ENCODE data around the gene HIBADH.

The HIBADH gene

GRCh38 chr7:27560706-27561235 is 101.9 kb downstream of the HIBADH start:
- Histone ChIP-seq H3K9me3 (ENCODE audit: control insufficient read depth, low read length) (no peaks in the 10 kb centered on the region), H3K27ac (ENCODE audit: insufficient read depth, low read depth, low read length, poor library complexity, severe bottlenecking) (no peak overlapping the region)

GRCh38 chr7:27555670-27556069 is 107.0 kb downstream of the HIBADH start:
- no peak overlapping the region for H3K27ac ChIP-seq (ENCODE audit: insufficient read depth, low read depth, low read length, poor library complexity, severe bottlenecking)
- H3K4me1 ChIP-seq (ENCODE audit: control insufficient read depth, insufficient read depth, low read length), result no peaks in the 10 kb centered on the region
- H3K27me3 ChIP-seq (ENCODE audit: control insufficient read depth, insufficient read depth, low read length, poor library complexity, severe bottlenecking), result no peaks in the 10 kb centered on the region
- no peaks in the 10 kb centered on the region for H3K9me3 ChIP-seq (ENCODE audit: control insufficient read depth, low read length)
- no peaks in the 10 kb centered on the region for H3K36me3 ChIP-seq (ENCODE audit: control insufficient read depth, insufficient read depth, low read length)
- no peak overlapping the region for H3K4me3 ChIP-seq (ENCODE audit: insufficient read depth, low read depth, low read length)
- 86 to 96% methylated on average over 2 of the region's 2 CpGs for WGBS, 2 experiments

More at GRCh38 chr7:27560706-27561235, 101.9 kb downstream of the HIBADH start:
- Histone ChIP-seq H3K36me3 (ENCODE audit: control insufficient read depth, insufficient read depth, low read length) (no peaks in the 10 kb centered on the region), H3K4me1 (ENCODE audit: control insufficient read depth, insufficient read depth, low read length) (no peaks in the 10 kb centered on the region), H3K27me3 (ENCODE audit: control insufficient read depth, insufficient read depth, low read length, poor library complexity, severe bottlenecking) (no peaks in the 10 kb centered on the region), H3K4me3 (ENCODE audit: insufficient read depth, low read depth, low read length) (no peak overlapping the region)

- Histone ChIP-seq H3K4me3 (ENCODE audit: insufficient read depth, low read depth, low read length) (no peak overlapping the region), H3K27me3 (ENCODE audit: control insufficient read depth, insufficient read depth, low read length, poor library complexity, severe bottlenecking) (no peaks in the 10 kb centered on the region), H3K36me3 (ENCODE audit: control insufficient read depth, insufficient read depth, low read length) (no peaks in the 10 kb centered on the region), H3K27ac (ENCODE audit: insufficient read depth, low read depth, low read length, poor library complexity, severe bottlenecking) (no peak overlapping the region), H3K9me3 (ENCODE audit: control insufficient read depth, low read length) (no peaks in the 10 kb centered on the region), H3K4me1 (ENCODE audit: control insufficient read depth, insufficient read depth, low read length) (no peaks in the 10 kb centered on the region)
- 88 to 90% methylated on average over 1 of the region's 1 CpG for whole genome bisulfite sequencing, 2 experiments
Observed at GRCh38 chr7:27554826-27555225, 107.9 kb downstream of the HIBADH start.

- Histone ChIP-seq H3K9me3 (ENCODE audit: control insufficient read depth, low read length) (no peaks in the 10 kb centered on the region), H3K27ac (ENCODE audit: insufficient read depth, low read depth, low read length, poor library complexity, severe bottlenecking) (no peak overlapping the region), H3K27me3 (ENCODE audit: control insufficient read depth, insufficient read depth, low read length, poor library complexity, severe bottlenecking) (no peaks in the 10 kb centered on the region), H3K4me1 (ENCODE audit: control insufficient read depth, insufficient read depth, low read length) (no peaks in the 10 kb centered on the region), H3K36me3 (ENCODE audit: control insufficient read depth, insufficient read depth, low read length) (no peaks in the 10 kb centered on the region), H3K4me3 (ENCODE audit: insufficient read depth, low read depth, low read length) (no peak overlapping the region)
- WGBS, 2 experiments, result 94 to 95% methylated on average over 5 of the region's 5 CpGs
Observed at GRCh38 chr7:27553273-27553672, 109.4 kb downstream of the HIBADH start.

GRCh38 chr7:27551803-27552400 is 110.8 kb downstream of the HIBADH start:
- Histone ChIP-seq H3K27me3 (ENCODE audit: control insufficient read depth, insufficient read depth, low read length, poor library complexity, severe bottlenecking) (no peaks in the 10 kb centered on the region), H3K27ac (ENCODE audit: insufficient read depth, low read depth, low read length, poor library complexity, severe bottlenecking) (no peak overlapping the region), H3K9me3 (ENCODE audit: control insufficient read depth, low read length) (no peaks in the 10 kb centered on the region), H3K4me3 (ENCODE audit: insufficient read depth, low read depth, low read length) (no peak overlapping the region), H3K36me3 (ENCODE audit: control insufficient read depth, insufficient read depth, low read length) (no peaks in the 10 kb centered on the region), H3K4me1 (ENCODE audit: control insufficient read depth, insufficient read depth, low read length) (no peaks in the 10 kb centered on the region)
- WGBS, 2 experiments, result 87 to 95% methylated on average over 8 of the region's 8 CpGs

- WGBS, 2 experiments, result 74 to 86% methylated on average over 2 of the region's 2 CpGs
Observed at GRCh38 chr7:27549606-27550005, 113.1 kb downstream of the HIBADH start.

GRCh38 chr7:27548304-27548703 is 114.4 kb downstream of the HIBADH start:
- no peaks in the 10 kb centered on the region for H3K4me1 ChIP-seq (ENCODE audit: control insufficient read depth, insufficient read depth, low read length)
- no peak overlapping the region for H3K4me3 ChIP-seq (ENCODE audit: insufficient read depth, low read depth, low read length)
- 100% methylated on average over 1 of the region's 1 CpG; no CpG with 5 or more reads in 1 of the 2 experiments for WGBS, 2 experiments
- H3K27ac ChIP-seq (ENCODE audit: insufficient read depth, low read depth, low read length, poor library complexity, severe bottlenecking), result no peak overlapping the region
- H3K9me3 ChIP-seq (ENCODE audit: control insufficient read depth, low read length), result no peaks in the 10 kb centered on the region
- no peaks in the 10 kb centered on the region for H3K36me3 ChIP-seq (ENCODE audit: control insufficient read depth, insufficient read depth, low read length)
- no peaks in the 10 kb centered on the region for H3K27me3 ChIP-seq (ENCODE audit: control insufficient read depth, insufficient read depth, low read length, poor library complexity, severe bottlenecking)

More at GRCh38 chr7:27549606-27550005, 113.1 kb downstream of the HIBADH start:
- Histone ChIP-seq H3K9me3 (ENCODE audit: control insufficient read depth, low read length) (no peaks in the 10 kb centered on the region), H3K27ac (ENCODE audit: insufficient read depth, low read depth, low read length, poor library complexity, severe bottlenecking) (no peak overlapping the region), H3K4me1 (ENCODE audit: control insufficient read depth, insufficient read depth, low read length) (no peaks in the 10 kb centered on the region), H3K4me3 (ENCODE audit: insufficient read depth, low read depth, low read length) (no peak overlapping the region), H3K36me3 (ENCODE audit: control insufficient read depth, insufficient read depth, low read length) (no peaks in the 10 kb centered on the region), H3K27me3 (ENCODE audit: control insufficient read depth, insufficient read depth, low read length, poor library complexity, severe bottlenecking) (no peaks in the 10 kb centered on the region)

- H3K27ac ChIP-seq (ENCODE audit: insufficient read depth, low read depth, low read length, poor library complexity, severe bottlenecking), result no peak overlapping the region
- WGBS, 2 experiments, result 57 to 67% methylated on average over 1 of the region's 1 CpG
- H3K36me3 ChIP-seq (ENCODE audit: control insufficient read depth, insufficient read depth, low read length), result no peaks in the 10 kb centered on the region
Observed at GRCh38 chr7:27547401-27547800, 115.3 kb downstream of the HIBADH start.

GRCh38 chr7:27546610-27547009 is 116.1 kb downstream of the HIBADH start:
- peaks cover 2% of the 10 kb centered on the region for H3K36me3 ChIP-seq (ENCODE audit: control insufficient read depth, insufficient read depth, low read length)
- H3K4me3 ChIP-seq (ENCODE audit: insufficient read depth, low read depth, low read length), result no peak overlapping the region
- no peaks in the 10 kb centered on the region for H3K4me1 ChIP-seq (ENCODE audit: control insufficient read depth, insufficient read depth, low read length)
- H3K9me3 ChIP-seq (ENCODE audit: control insufficient read depth, low read length), result no peaks in the 10 kb centered on the region
- 66 to 77% methylated on average over 1 of the region's 1 CpG for WGBS, 2 experiments
- no peaks in the 10 kb centered on the region for H3K27me3 ChIP-seq (ENCODE audit: control insufficient read depth, insufficient read depth, low read length, poor library complexity, severe bottlenecking)
- H3K27ac ChIP-seq (ENCODE audit: insufficient read depth, low read depth, low read length, poor library complexity, severe bottlenecking), result no peak overlapping the region

More at GRCh38 chr7:27547401-27547800, 115.3 kb downstream of the HIBADH start:
- H3K4me1 ChIP-seq (ENCODE audit: control insufficient read depth, insufficient read depth, low read length), result no peaks in the 10 kb centered on the region
- H3K9me3 ChIP-seq (ENCODE audit: control insufficient read depth, low read length), result no peaks in the 10 kb centered on the region
- H3K27me3 ChIP-seq (ENCODE audit: control insufficient read depth, insufficient read depth, low read length, poor library complexity, severe bottlenecking), result no peaks in the 10 kb centered on the region
- H3K4me3 ChIP-seq (ENCODE audit: insufficient read depth, low read depth, low read length), result no peak overlapping the region

- H3K27ac ChIP-seq (ENCODE audit: insufficient read depth, low read depth, low read length, poor library complexity, severe bottlenecking), result no peak overlapping the region
- peaks cover 7% of the 10 kb centered on the region for H3K36me3 ChIP-seq (ENCODE audit: control insufficient read depth, insufficient read depth, low read length)
- 96 to 98% methylated on average over 4 of the region's 4 CpGs for WGBS, 2 experiments
- no peaks in the 10 kb centered on the region for H3K4me1 ChIP-seq (ENCODE audit: control insufficient read depth, insufficient read depth, low read length)
- H3K27me3 ChIP-seq (ENCODE audit: control insufficient read depth, insufficient read depth, low read length, poor library complexity, severe bottlenecking), result no peaks in the 10 kb centered on the region
- no peaks in the 10 kb centered on the region for H3K9me3 ChIP-seq (ENCODE audit: control insufficient read depth, low read length)
- H3K4me3 ChIP-seq (ENCODE audit: insufficient read depth, low read depth, low read length), result no peak overlapping the region
Observed at GRCh38 chr7:27535795-27536194, 126.9 kb downstream of the HIBADH start.
